Measurements from ENCODE around the gene ARHGAP40.

The ARHGAP40 gene

GRCh38 chr20:38620441-38620840, 18.8 kb downstream of the ARHGAP40 start:
- no peak for DNase-seq

- no peak for DNase-seq
Measured at GRCh38 chr20:38623061-38623460, 21.5 kb downstream of the ARHGAP40 start.

DNA sequence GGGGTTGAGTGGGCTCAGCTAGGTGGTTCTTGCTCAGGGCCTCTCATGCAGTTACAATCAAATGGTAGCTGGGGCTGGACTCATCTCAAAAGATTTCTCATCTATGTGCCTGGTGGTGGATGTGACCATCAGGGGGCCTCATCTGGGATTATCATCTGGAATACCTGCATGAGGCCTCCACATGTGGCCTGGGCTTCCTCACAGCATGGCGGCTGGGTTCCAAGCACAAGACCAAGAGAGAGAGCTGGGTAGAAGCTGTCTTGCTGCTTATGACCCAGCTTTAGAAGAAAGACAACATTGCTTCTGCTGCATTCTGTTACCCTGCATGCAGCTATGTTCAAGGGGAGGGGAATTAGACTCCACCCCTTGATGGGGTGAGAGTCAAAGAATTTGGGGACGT, 22.5 kb downstream of the ARHGAP40 start:
- no peak for DNase-seq

DNA sequence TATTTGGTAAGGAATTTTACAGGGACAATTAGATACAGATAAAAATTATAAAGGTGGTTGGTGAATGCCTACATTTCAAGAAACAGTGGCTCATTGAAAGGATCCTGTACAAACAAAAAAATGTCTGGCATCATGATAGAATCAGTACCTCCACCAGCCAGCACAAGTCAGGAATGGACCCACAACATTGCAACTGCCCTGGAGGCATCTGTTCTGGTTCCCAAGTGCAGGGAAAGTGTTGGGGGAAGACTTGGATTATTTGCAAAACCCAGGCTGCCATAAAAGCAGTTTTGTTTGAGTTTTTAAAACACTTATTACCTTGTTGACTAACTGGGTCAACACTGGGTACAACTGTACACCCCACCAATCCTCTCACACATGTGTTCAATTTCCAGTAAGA, 24.3 kb downstream of the ARHGAP40 start:
- DNase-seq: no peak

DNA sequence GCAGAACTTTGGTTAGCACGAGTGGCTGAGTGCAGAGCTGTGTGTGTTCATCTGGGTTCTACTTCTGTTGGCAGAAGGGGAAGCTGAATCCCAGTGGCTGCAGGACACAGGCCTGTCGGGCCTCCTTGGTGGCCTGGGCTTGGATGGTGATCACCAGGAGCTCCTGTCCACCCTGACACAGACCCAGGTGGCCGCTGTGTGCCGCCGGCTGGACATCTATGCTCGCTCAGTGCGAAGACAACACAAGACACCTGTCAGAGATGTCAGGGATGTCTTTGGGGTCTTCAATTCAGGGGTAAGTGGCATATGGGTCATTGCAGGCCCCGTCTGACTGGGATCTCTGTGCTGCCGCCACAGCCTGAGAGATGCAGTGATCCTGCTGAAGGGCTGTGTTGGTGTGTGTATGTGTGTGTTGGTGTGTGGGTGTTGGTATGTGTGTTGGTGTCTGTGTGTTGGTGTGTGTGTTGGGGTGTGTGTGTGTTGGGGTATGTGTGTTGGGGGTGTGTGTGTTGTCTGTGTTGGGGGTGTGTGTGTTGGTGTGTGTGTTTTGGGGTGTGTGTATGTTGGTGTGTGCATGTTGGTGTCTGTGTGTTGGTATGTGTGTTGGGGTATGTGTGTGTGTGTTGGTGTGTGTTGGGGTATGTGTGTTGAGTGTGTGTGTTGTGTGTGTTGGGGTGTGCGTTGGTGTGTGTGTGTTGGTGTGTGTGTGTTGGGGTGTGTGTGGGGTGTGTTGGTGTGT, 25.5 kb downstream of the ARHGAP40 start:
- no peak for DNase-seq

- no peak for DNase-seq
Measured at GRCh38 chr20:38628580-38629470, 27.2 kb downstream of the ARHGAP40 start.

DNA sequence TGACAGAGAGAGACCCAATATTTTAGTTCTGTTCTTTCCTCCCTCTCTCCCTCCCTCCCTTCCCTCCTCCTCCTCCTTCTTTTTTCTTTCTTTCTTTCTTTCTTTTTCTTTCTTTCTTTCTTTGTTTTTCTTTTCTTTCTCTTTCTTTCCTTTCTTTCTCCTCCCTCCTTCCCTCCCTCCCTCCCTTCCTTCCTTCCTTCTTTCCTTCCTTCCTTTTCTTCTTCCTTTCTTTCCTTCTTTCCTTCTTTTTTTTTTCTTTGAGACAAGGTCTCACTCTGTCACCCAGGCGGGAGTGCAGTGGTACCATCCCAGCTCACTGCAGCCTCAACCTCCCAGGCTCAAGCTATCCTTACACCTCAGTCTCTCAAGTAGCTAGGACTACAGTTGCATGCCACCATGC, 28.4 kb downstream of the ARHGAP40 start:
- no peak for DNase-seq

- DNase-seq: no peak
Measured at GRCh38 chr20:38630727-38631126, 29.1 kb downstream of the ARHGAP40 start.

DNA sequence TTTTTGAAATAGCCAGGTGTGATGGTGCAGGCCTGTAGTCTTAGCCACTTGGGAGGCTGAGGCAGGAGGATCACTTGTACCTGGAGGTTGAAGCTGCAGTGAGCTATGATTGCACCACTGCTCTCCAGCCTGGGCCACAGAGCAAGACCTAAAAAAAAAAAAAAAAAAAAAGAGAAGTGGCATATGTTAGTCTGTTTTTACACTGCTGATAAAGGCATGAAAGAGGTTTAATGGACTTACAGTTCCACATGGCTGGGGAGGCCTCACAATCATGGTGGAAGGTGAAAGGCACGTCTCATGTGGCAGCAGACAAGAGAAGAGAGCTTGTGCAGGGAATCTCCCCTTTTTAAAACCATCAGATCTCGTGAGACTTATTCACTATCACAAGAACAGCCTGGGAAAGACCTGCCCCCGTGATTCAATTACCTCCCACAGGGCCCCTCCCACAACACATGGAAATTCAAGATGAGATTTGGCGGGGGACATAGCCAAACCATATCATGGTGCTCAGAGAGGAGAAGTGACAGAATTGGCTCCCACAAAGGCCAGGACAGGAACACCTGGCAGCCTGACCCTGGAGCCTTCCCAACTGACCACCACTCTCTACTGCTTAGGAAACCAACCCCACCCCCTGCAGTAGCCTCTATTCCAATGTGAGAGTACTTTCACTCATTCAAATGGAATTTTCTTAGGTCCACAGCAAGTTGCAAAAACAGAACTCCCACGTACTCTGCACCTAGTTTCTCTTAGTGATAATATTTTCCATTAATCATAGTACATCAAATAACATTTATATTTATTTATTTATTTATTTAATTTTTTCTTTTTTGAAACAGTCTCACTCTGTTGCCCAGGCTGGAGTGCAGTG, 29.8 kb downstream of the ARHGAP40 start:
- no peak for DNase-seq

DNA sequence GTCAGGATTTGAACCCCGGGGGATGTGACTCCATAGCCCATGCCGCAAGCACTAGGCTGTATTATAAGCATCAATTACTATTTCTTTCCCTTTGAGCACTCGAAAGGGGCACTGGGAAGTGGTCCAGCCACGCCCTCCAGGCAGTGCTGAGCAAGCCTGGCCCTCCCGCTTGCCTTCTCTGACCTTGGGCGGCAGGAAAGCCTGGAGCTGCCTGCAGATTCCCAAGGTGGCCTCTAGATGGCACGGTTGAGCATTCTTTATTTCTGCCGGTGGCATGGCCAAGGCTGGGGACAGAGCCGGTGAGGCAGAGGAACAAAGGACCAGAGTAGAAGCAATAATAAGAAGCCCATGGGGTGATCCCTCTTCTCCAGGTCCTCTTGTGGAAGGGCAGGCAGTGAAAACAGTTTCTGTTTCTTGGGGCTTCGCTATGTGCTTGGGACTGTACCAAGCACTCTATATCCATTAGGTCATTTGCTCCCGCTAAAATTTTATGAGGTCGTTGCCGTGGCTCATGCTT, 32.0 kb downstream of the ARHGAP40 start:
- DNase-seq: peak; percentile 27

- DNase-seq: no peak
Measured at GRCh38 chr20:38635721-38636288, 34.2 kb downstream of the ARHGAP40 start.

GRCh38 chr20:38640521-38640920, 38.9 kb downstream of the ARHGAP40 start:
- no peak for DNase-seq

- DNase-seq: no peak
Measured at GRCh38 chr20:38642498-38642897, 40.9 kb downstream of the ARHGAP40 start.

- no peak for DNase-seq
Measured at GRCh38 chr20:38644588-38645260, 43.1 kb downstream of the ARHGAP40 start.

DNA sequence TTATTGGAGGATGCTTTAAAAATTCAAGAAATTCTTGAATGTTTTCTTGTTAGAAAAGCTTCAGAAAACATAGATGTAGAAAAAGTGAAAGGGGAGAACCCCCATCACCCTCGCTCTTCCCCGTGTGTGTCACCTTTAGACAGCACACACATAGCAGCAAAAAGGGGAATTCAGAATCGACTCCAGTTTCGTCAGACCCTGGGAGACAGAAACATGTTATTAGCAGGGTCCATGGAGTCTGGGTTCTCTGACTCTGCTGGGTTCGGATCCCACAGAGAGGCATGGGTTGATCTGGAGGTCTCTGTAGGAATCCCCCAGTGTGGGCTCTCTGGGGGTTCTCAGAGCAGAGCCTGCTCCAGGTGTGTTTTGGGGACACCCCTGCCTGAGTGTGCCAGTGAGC, 43.7 kb downstream of the ARHGAP40 start:
- DNase-seq: no peak

GRCh38 chr20:38645980-38646858, 44.6 kb downstream of the ARHGAP40 start:
- peak; percentile 85 for DNase-seq

DNA sequence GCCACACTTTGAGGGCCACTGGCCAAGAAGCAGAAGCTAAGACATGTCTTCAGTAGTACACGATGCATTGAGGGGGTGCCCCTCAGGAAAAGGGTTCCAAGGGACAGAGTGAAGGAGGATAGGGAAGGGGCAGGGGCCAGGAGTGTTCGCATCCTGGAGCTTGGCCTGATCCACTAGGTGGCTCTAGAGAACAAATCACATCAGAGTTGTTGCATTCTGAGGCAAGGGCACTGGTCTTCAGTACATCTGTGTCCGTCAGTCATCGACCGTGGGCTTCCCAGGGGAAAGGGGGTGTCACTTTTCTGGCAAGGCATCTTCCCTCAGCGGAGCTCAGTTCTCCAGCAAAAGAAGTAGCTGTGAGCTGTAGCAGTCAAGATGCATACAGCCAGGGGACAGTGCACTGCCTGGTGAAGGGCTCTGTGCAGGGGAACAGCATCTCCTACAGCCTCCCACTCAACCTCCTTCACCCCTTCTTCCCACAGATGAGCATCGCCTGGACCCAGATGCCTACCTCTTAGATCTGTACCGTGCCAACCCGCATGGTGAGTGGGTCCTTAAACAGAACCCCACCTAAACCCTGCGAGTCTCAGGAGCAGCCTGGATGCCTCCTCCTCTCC, 47.8 kb downstream of the ARHGAP40 start:
- no peak for DNase-seq

DNA sequence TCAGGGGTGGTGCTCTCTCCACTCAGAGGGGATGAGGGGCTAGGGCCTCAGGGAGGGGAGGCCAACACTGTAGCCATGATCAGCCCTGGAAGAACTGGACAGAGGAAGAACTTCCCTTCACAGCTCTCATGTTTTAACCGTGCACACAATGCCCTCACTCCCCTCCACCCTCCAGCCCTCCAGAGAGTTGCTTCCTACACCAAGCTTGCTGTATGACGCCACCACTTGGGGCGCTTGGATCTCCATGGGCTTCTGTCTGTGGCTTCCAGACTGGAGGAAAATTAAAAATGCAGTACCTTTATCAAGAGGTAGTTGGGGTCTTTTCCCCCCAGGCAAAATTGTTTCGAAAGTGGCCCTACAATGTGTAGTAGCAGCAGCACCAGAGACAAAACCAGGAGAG, 48.4 kb downstream of the ARHGAP40 start:
- DNase-seq: no peak

DNA sequence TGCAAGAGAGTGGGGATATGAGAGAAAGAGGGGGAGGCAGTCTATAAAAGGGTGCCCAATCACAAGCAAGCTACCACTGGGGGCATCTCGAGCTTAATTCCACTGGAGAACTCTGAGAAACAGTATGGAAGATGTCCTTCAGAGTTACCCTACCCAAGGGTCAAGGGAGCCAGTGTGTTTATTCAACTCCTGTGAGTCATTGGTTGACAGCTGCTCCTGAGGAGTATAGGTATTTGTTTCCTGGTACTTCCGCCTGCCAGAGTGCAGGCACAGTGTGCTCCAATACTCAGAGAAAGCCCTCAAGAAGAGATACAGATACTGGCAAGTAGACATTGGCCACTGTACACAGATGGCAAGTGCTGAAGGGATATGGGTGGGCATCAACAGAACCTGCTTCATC, 49.5 kb downstream of the ARHGAP40 start:
- DNase-seq: no peak

DNA sequence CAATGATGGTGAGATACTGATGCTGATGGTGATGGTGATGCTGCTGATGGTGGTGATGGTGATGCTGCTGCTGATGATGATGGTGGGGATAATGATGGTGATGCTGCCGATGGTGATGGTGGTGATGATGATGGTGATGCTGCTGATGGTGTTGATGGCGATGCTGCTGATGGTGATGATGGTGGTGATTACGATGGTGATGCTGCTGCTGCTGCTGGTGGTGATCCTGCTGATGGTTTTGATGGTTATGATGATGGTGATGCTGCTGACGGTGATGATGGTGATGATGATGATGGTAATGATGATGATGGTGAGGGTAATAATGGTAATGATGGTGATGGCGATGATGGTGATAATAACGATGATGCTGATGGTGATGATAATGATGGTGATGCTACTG, 50.0 kb downstream of the ARHGAP40 start:
- DNase-seq: no peak

DNA sequence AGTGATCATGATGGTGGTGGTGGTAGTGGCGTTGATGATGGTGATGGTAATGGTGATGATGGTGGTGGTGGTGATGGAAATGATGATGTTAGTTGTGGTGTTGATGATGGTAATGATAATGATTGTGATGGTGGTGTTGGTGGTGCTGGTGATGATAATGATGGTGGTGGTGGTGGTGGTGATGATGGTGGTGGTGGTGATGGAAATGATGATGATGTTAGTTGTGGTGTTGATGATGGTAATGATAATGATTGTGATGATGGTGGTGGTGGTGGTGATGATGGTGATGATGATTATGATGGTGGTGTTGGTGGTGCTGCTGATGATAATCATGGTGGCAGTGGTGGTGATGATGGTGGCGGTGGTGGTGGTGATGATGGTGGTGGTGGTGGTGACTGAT, 51.4 kb downstream of the ARHGAP40 start:
- DNase-seq: no peak

Measured in activated CD4-positive, alpha-beta T cell treated with anti-CD3 and anti-CD28 coated beads for 1 hour (primary cell).